GM23338 (cell line): ENCODE measurements around the gene CTDSP2. TPM values are rescaled to one million over a fixed set of nuclear protein-coding genes. Genes with fewer than 3 reads are reported as not detected.

Source experiments
- ATAC-seq: fragments of 200-7000 bp; cut with Tn5 transposase; 3 replicates; pipeline ENCODE4 v1.9.1; 2020
- DNase-seq: peaks from one replicate; pipeline ENCODE4 v3.0.0-alpha.2; 2015; ENCODE audit warnings: low spot score
- H2AFZ ChIP-seq: fragments of 200-600 bp; sonication (generic); 2 replicates; pipeline ENCODE4 v1.8.0; 2016; ENCODE audit warnings: antibody characterized with exemption, mild to moderate bottlenecking, moderate library complexity
- H3F3A ChIP-seq: fragments of 200-600 bp; sonication (generic); replicated peaks from 2 replicates; pipeline ENCODE4 v1.8.0; 2017; ENCODE audit warnings: antibody characterized with exemption, mixed run types, low read depth
- H3K27ac ChIP-seq: fragments of 200-600 bp; sonication (generic); 2 replicates; pipeline ENCODE4 v1.6.1; 2016; ENCODE audit warnings: low read depth
- H3K27me3 ChIP-seq: fragments of 200-600 bp; sonication (generic); 2 replicates; pipeline ENCODE4 v1.8.0; 2016; ENCODE audit warnings: mild to moderate bottlenecking, mixed run types, moderate library complexity; ENCODE audit not compliant: insufficient read depth
- H3K36me3 ChIP-seq: fragments of 200-600 bp; sonication (generic); 2 replicates; pipeline ENCODE4 v1.8.0; 2016; ENCODE audit warnings: mild to moderate bottlenecking; ENCODE audit not compliant: insufficient read depth
- H3K4me1 ChIP-seq: fragments of 200-600 bp; sonication (generic); 2 replicates; pipeline ENCODE4 v1.8.0; 2016; ENCODE audit warnings: mild to moderate bottlenecking, moderate library complexity; ENCODE audit not compliant: insufficient read depth
- H3K4me2 ChIP-seq: fragments of 200-600 bp; sonication (generic); 2 replicates; pipeline ENCODE4 v1.7.1; 2017; ENCODE audit warnings: mixed run types
- H3K4me3 ChIP-seq: fragments of 200-600 bp; sonication (generic); 2 replicates; pipeline ENCODE4 v1.6.1; 2016; ENCODE audit warnings: mixed run types
- H3K79me2 ChIP-seq: fragments of 200-600 bp; sonication (generic); replicated peaks from 2 replicates; pipeline ENCODE4 v1.8.0; 2017; ENCODE audit warnings: mild to moderate bottlenecking; ENCODE audit not compliant: insufficient read depth
- H3K9me2 ChIP-seq: fragments of 200-600 bp; sonication (generic); 2 replicates; pipeline ENCODE4 v1.8.0; 2017; ENCODE audit not compliant: insufficient read depth
- H4K20me1 ChIP-seq: fragments of 200-600 bp; sonication (generic); replicated peaks from 2 replicates; pipeline ENCODE4 v1.8.0; 2017; ENCODE audit warnings: mild to moderate bottlenecking; ENCODE audit not compliant: insufficient read depth
- H3K27ac Mint-ChIP-seq: 2 replicates; pipeline ENCODE4 v1.8.0; 2020; ENCODE audit warnings: inconsistent platforms, mild to moderate bottlenecking, moderate library complexity, mixed read lengths
- H3K27me3 Mint-ChIP-seq: 3 replicates; pipeline ENCODE4 v1.8.0; 2022; ENCODE audit warnings: low read depth, mild to moderate bottlenecking, moderate library complexity, mixed read lengths, inconsistent platforms; ENCODE audit not compliant: insufficient read depth, poor library complexity
- H3K36me3 Mint-ChIP-seq: 3 replicates; pipeline ENCODE4 v1.8.0; 2021; ENCODE audit warnings: low read depth, mild to moderate bottlenecking, inconsistent platforms, moderate library complexity, mixed read lengths
- H3K4me1 Mint-ChIP-seq: 3 replicates; pipeline ENCODE4 v1.8.0; 2020; ENCODE audit warnings: mild to moderate bottlenecking, inconsistent platforms, mixed read lengths
- H3K4me3 Mint-ChIP-seq: 3 replicates; pipeline ENCODE4 v1.8.0; 2021; ENCODE audit warnings: moderate library complexity, mild to moderate bottlenecking, inconsistent platforms, mixed read lengths
- H3K9me3 Mint-ChIP-seq: 3 replicates; pipeline ENCODE4 v1.8.0; 2020; ENCODE audit warnings: moderate library complexity, mild to moderate bottlenecking, inconsistent platforms, mixed read lengths
- CREB1 ChIP-seq: fragments of 250-450 bp; sonication (Bioruptor Pico); IDR thresholded peaks from 2 replicates; pipeline ENCODE4 v1.5.0; 2020; ENCODE audit warnings: low read depth, mild to moderate bottlenecking, moderate library complexity
- EZH2 ChIP-seq: fragments of 200-600 bp; sonication (generic); IDR thresholded peaks from one replicate; pipeline ENCODE4 v1.8.0; 2017; ENCODE audit warnings: antibody characterized with exemption, mild to moderate bottlenecking, low read depth; ENCODE audit not compliant: unreplicated experiment
- EZH2phosphoT487 ChIP-seq: fragments of 200-600 bp; sonication (generic); IDR thresholded peaks from one replicate; pipeline ENCODE4 v1.8.1; 2018; ENCODE audit warnings: antibody characterized with exemption; ENCODE audit not compliant: unreplicated experiment
- JUNB ChIP-seq: IDR thresholded peaks from one replicate; pipeline ENCODE4 v1.6.1; 2016; ENCODE audit warnings: antibody characterized with exemption; ENCODE audit not compliant: unreplicated experiment
- NANOG ChIP-seq: IDR thresholded peaks from 2 replicates; pipeline ENCODE4 v1.6.1; 2016; ENCODE audit warnings: antibody characterized with exemption, borderline replicate concordance
- POLR2AphosphoS5 ChIP-seq: IDR thresholded peaks from 2 replicates; pipeline ENCODE4 v1.6.1; 2016; ENCODE audit warnings: antibody characterized with exemption, low read depth
- STAT1 ChIP-seq: IDR thresholded peaks from one replicate; pipeline ENCODE4 v1.6.1; 2016; ENCODE audit warnings: antibody characterized with exemption; ENCODE audit not compliant: unreplicated experiment
- ZNF114 ChIP-seq: fragments of 250-450 bp; sonication (Bioruptor Pico); IDR thresholded peaks from 2 replicates; pipeline ENCODE4 v1.5.0; 2020; ENCODE audit warnings: mild to moderate bottlenecking, moderate library complexity
- ZNF331 ChIP-seq: fragments of 250-450 bp; sonication (Bioruptor Pico); IDR thresholded peaks from 2 replicates; pipeline ENCODE4 v1.5.0; 2020; ENCODE audit warnings: low read depth, mild to moderate bottlenecking, moderate library complexity
- polyA plus RNA-seq: library from polyadenylated mRNA; unstranded; fragments of >200 nt; fragmentation: Nextera tagmentation; extraction: Ambion mirVana; gene quantifications from 2 replicates; pipeline ENCODE4 v1.2.1, GENCODE V29; 2016
- total RNA-seq: library from RNA; depleted of rRNA; stranded (reverse); fragments of >200 nt; shearing (Covaris generic); gene quantifications from 2 replicates; pipeline ENCODE4 v1.2.3, GENCODE V29; 2014
- TF ChIP-seq, protein P1 (sequence below): IDR thresholded peaks from one replicate; pipeline ENCODE4 v1.6.1; 2018; ENCODE audit warnings: antibody characterized with exemption; ENCODE audit not compliant: unreplicated experiment
- TF ChIP-seq, protein P2 (sequence below): fragments of 250-450 bp; sonication (Bioruptor Pico); IDR thresholded peaks from 2 replicates; pipeline ENCODE4 v1.5.0; 2020; ENCODE audit warnings: mild to moderate bottlenecking, moderate library complexity
- TF ChIP-seq, protein P3 (sequence below), 2 experiments: fragments of 200-600 bp in 1 of 2; sonication (generic) in 1 of 2; conservative IDR thresholded peaks; 2 replicates each; pipeline versions ENCODE4 v1.5.1 to v1.6.1; 2016 to 2017; ENCODE audit warnings: antibody characterized with exemption in 2 of 2, low read depth in 2 of 2, mild to moderate bottlenecking in 2 of 2, moderate library complexity in 1 of 2
- TF ChIP-seq, protein P4 (sequence below): IDR thresholded peaks from 2 replicates; pipeline ENCODE4 v1.6.1; 2016; ENCODE audit warnings: antibody characterized with exemption

Gene CTDSP2
- total and polyA plus RNA-seq, 2 experiments from 2014 or later: 22.8 to 81.9 TPM

DNA sequence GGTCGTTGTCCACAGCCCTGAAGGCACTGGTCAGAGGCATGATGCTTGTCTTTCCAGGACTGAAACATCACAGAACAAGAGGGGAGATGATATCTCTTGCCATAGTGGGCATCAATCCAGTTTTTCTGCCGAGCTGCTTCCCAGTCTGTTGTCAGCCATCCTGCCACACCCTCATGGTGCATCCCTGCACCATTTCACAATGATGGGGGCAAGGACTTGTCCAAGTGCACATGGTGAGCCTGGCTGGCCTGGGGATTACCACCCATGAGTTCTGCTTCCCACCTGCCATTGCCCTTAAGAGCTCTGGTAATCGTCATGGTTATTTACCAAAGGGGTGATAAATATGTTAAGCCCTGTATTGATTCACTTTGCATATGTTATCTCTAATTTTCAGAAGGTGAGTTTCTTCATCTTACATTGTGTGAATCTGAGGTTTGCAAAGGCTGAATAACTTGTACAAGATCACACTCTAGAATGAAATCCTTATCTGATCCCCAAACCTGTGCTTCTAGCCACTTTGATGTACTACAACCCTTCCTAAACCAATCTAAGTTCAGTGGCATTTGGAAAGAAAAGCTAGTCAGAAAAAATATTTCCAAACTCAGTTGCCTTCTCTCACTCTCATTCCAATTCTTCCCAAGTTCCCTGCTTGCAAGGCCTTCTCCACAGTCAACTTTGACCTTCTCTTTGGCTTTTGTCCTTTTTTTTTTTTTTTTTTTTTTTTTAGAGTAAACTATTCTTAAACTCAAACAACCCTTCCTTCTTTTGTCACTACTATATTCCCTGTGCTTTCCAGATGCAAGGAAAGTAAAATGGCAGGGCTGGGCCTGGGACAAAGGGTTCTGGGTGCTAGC lies 30.3 kb downstream of the CTDSP2 start:
- Histone ChIP-seq H3K4me3 (no peak overlapping the region), H3K27ac (no peak overlapping the region), H3K36me3 (no peaks in the 10 kb centered on the region), H3K4me2 (no peak overlapping the region), H3K4me1 (0 out of 2 replicates have a peak, but pooled peaks cover 5% of the 10 kb centered on the region), H4K20me1 (no peaks in the 10 kb centered on the region; the same call in 1 of the 2 replicates), H3F3A (peaks cover 7% of the 10 kb centered on the region; the same call in 1 of the 2 replicates), H3K27me3 (no peaks in the 10 kb centered on the region), H3K9me2 (no peaks in the 10 kb centered on the region; the same call in 1 of the 2 replicates), H3K79me2 (no peaks in the 10 kb centered on the region), H2AFZ (no peak overlapping the region)
- no peak for ATAC-seq
- no peak for TF ChIP-seq EZH2
- no peak for TF ChIP-seq JUNB
- TF ChIP-seq, protein P1, sequence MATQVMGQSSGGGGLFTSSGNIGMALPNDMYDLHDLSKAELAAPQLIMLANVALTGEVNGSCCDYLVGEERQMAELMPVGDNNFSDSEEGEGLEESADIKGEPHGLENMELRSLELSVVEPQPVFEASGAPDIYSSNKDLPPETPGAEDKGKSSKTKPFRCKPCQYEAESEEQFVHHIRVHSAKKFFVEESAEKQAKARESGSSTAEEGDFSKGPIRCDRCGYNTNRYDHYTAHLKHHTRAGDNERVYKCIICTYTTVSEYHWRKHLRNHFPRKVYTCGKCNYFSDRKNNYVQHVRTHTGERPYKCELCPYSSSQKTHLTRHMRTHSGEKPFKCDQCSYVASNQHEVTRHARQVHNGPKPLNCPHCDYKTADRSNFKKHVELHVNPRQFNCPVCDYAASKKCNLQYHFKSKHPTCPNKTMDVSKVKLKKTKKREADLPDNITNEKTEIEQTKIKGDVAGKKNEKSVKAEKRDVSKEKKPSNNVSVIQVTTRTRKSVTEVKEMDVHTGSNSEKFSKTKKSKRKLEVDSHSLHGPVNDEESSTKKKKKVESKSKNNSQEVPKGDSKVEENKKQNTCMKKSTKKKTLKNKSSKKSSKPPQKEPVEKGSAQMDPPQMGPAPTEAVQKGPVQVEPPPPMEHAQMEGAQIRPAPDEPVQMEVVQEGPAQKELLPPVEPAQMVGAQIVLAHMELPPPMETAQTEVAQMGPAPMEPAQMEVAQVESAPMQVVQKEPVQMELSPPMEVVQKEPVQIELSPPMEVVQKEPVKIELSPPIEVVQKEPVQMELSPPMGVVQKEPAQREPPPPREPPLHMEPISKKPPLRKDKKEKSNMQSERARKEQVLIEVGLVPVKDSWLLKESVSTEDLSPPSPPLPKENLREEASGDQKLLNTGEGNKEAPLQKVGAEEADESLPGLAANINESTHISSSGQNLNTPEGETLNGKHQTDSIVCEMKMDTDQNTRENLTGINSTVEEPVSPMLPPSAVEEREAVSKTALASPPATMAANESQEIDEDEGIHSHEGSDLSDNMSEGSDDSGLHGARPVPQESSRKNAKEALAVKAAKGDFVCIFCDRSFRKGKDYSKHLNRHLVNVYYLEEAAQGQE: no peak
- TF ChIP-seq NANOG: no peak
- no peak for TF ChIP-seq EZH2phosphoT487
- no peak for TF ChIP-seq ZNF114
- no peak for TF ChIP-seq ZNF331 (CRISPR knock-in tag)
- TF ChIP-seq, protein P2, sequence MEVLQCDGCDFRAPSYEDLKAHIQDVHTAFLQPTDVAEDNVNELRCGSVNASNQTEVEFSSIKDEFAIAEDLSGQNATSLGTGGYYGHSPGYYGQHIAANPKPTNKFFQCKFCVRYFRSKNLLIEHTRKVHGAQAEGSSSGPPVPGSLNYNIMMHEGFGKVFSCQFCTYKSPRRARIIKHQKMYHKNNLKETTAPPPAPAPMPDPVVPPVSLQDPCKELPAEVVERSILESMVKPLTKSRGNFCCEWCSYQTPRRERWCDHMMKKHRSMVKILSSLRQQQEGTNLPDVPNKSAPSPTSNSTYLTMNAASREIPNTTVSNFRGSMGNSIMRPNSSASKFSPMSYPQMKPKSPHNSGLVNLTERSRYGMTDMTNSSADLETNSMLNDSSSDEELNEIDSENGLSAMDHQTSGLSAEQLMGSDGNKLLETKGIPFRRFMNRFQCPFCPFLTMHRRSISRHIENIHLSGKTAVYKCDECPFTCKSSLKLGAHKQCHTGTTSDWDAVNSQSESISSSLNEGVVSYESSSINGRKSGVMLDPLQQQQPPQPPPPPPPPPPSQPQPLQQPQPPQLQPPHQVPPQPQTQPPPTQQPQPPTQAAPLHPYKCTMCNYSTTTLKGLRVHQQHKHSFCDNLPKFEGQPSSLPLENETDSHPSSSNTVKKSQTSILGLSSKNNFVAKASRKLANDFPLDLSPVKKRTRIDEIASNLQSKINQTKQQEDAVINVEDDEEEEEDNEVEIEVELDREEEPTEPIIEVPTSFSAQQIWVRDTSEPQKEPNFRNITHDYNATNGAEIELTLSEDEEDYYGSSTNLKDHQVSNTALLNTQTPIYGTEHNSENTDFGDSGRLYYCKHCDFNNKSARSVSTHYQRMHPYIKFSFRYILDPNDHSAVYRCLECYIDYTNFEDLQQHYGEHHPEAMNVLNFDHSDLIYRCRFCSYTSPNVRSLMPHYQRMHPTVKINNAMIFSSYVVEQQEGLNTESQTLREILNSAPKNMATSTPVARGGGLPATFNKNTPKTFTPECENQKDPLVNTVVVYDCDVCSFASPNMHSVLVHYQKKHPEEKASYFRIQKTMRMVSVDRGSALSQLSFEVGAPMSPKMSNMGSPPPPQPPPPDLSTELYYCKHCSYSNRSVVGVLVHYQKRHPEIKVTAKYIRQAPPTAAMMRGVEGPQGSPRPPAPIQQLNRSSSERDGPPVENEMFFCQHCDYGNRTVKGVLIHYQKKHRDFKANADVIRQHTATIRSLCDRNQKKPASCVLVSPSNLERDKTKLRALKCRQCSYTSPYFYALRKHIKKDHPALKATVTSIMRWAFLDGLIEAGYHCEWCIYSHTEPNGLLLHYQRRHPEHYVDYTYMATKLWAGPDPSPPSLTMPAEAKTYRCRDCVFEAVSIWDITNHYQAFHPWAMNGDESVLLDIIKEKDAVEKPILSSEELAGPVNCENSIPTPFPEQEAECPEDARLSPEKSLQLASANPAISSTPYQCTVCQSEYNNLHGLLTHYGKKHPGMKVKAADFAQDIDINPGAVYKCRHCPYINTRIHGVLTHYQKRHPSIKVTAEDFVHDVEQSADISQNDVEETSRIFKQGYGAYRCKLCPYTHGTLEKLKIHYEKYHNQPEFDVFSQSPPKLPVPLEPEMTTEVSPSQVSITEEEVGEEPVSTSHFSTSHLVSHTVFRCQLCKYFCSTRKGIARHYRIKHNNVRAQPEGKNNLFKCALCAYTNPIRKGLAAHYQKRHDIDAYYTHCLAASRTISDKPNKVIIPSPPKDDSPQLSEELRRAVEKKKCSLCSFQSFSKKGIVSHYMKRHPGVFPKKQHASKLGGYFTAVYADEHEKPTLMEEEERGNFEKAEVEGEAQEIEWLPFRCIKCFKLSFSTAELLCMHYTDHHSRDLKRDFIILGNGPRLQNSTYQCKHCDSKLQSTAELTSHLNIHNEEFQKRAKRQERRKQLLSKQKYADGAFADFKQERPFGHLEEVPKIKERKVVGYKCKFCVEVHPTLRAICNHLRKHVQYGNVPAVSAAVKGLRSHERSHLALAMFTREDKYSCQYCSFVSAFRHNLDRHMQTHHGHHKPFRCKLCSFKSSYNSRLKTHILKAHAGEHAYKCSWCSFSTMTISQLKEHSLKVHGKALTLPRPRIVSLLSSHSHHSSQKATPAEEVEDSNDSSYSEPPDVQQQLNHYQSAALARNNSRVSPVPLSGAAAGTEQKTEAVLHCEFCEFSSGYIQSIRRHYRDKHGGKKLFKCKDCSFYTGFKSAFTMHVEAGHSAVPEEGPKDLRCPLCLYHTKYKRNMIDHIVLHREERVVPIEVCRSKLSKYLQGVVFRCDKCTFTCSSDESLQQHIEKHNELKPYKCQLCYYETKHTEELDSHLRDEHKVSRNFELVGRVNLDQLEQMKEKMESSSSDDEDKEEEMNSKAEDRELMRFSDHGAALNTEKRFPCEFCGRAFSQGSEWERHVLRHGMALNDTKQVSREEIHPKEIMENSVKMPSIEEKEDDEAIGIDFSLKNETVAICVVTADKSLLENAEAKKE (CRISPR knock-in tag): no peak
- TF ChIP-seq STAT1: no peak
- no peak for TF ChIP-seq CREB1
- TF ChIP-seq, protein P3, sequence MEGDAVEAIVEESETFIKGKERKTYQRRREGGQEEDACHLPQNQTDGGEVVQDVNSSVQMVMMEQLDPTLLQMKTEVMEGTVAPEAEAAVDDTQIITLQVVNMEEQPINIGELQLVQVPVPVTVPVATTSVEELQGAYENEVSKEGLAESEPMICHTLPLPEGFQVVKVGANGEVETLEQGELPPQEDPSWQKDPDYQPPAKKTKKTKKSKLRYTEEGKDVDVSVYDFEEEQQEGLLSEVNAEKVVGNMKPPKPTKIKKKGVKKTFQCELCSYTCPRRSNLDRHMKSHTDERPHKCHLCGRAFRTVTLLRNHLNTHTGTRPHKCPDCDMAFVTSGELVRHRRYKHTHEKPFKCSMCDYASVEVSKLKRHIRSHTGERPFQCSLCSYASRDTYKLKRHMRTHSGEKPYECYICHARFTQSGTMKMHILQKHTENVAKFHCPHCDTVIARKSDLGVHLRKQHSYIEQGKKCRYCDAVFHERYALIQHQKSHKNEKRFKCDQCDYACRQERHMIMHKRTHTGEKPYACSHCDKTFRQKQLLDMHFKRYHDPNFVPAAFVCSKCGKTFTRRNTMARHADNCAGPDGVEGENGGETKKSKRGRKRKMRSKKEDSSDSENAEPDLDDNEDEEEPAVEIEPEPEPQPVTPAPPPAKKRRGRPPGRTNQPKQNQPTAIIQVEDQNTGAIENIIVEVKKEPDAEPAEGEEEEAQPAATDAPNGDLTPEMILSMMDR (conservative IDR thresholded peaks at IDR 0.05; ENCODE audit: low read depth in 2 of 2): no peak
- TF ChIP-seq POLR2AphosphoS5: no peak
- TF ChIP-seq, protein P4, sequence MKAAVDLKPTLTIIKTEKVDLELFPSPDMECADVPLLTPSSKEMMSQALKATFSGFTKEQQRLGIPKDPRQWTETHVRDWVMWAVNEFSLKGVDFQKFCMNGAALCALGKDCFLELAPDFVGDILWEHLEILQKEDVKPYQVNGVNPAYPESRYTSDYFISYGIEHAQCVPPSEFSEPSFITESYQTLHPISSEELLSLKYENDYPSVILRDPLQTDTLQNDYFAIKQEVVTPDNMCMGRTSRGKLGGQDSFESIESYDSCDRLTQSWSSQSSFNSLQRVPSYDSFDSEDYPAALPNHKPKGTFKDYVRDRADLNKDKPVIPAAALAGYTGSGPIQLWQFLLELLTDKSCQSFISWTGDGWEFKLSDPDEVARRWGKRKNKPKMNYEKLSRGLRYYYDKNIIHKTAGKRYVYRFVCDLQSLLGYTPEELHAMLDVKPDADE: no peak
- no peaks in the 10 kb centered on the region for H3K9me3 Mint-ChIP-seq
- no peak for DNase-seq
- H3K4me3 Mint-ChIP-seq: no peak overlapping the region
- peaks cover 12% of the 10 kb centered on the region; the same call in 1 of the 3 replicates for H3K36me3 Mint-ChIP-seq
- H3K27me3 Mint-ChIP-seq: peaks cover 17% of the 10 kb centered on the region
- peaks cover 11% of the 10 kb centered on the region for H3K4me1 Mint-ChIP-seq
- no peak overlapping the region for H3K27ac Mint-ChIP-seq
